ENCODE data around the gene ANXA7.

- TF ChIP-seq CTCF (IDR thresholded peaks at IDR 0.05) (no peak), POLR2A (IDR thresholded peaks at IDR 0.05) (no peak)
Measured at GRCh38 chr10:73444457-73444856, 30.6 kb upstream of the ANXA7 start.
